Lung (tissue), 12 donors: ENCODE measurements around the gene ST3GAL5. TPM values are rescaled to one million over a fixed set of nuclear protein-coding genes. Genes with fewer than 3 reads are reported as not detected.

Experiments
- ATAC-seq: fragments of 200-7000 bp; cut with Tn5 transposase; one replicate; pipeline ENCODE4 v1.9.1; 2020; ENCODE audit warnings: moderate number of reproducible peaks; ENCODE audit not compliant: insufficient read depth, low FRiP score
- DNase-seq, 3 donors: peaks; one replicate each; pipeline ENCODE4 v3.0.0-alpha.2; 2013 to 2017
- H3K27ac ChIP-seq, 2 donors: one replicate each; pipeline ENCODE4 v1.5.1; 2013; ENCODE audit warnings: mild to moderate bottlenecking in 2 of 2, moderate library complexity in 2 of 2, control low read depth in 1 of 2, inconsistent platforms in 1 of 2, low read depth in 1 of 2, low read length in 1 of 2
- H3K27me3 ChIP-seq, 3 donors: one replicate each; pipeline ENCODE4 v1.5.1; 2013; ENCODE audit warnings: low read length in 2 of 3; ENCODE audit not compliant: control insufficient read depth in 3 of 3, insufficient read depth in 3 of 3
- H3K36me3 ChIP-seq, 4 donors: one replicate each; pipeline ENCODE4 v1.5.1; 2013; ENCODE audit warnings: low read length in 4 of 4, mild to moderate bottlenecking in 1 of 4, moderate library complexity in 1 of 4; ENCODE audit not compliant: control insufficient read depth in 4 of 4, insufficient read depth in 4 of 4
- H3K4me1 ChIP-seq, 5 donors: one replicate each; pipeline ENCODE4 v1.5.1; 2013; ENCODE audit warnings: low read length in 5 of 5, mild to moderate bottlenecking in 2 of 5, moderate library complexity in 1 of 5; ENCODE audit not compliant: control insufficient read depth in 5 of 5, insufficient read depth in 5 of 5
- H3K4me3 ChIP-seq: one replicate; pipeline ENCODE4 v1.5.1; 2013; ENCODE audit warnings: mild to moderate bottlenecking, control low read depth, moderate library complexity
- H3K9ac ChIP-seq, 2 donors: one replicate each; pipeline ENCODE4 v1.5.1; 2013; ENCODE audit warnings: low read length in 2 of 2, control low read depth in 1 of 2; ENCODE audit not compliant: insufficient read depth in 1 of 2
- H3K9me3 ChIP-seq, 4 donors: one replicate each; pipeline ENCODE4 v1.5.1; 2013; ENCODE audit warnings: low read length in 3 of 4, mild to moderate bottlenecking in 1 of 4, moderate library complexity in 1 of 4; ENCODE audit not compliant: control insufficient read depth in 4 of 4, insufficient read depth in 3 of 4
- CTCF ChIP-seq: IDR thresholded peaks from 2 replicates; pipeline ENCODE4 v1.5.1; 2012; ENCODE audit warnings: mild to moderate bottlenecking; ENCODE audit errors: control extremely low read depth, extremely low read depth
- WGBS, 2 donors: extraction: QIAGEN DNeasy Blood & Tissue Kit; methylation state at CpG; one replicate each; pipeline ENCODE4 v1.1.7; 2013; 5-methylcytosine and 5-hydroxymethylcytosine counted together
- polyA plus RNA-seq, 2 donors: library from polyadenylated mRNA; stranded (reverse); fragments of 200-250 nt; gene quantifications; one replicate each; pipeline ENCODE4 v1.2.1, GENCODE V29; 2013
- total RNA-seq, 2 donors: library from RNA; depleted of rRNA in 1 of 2; stranded (reverse); fragments of >200 nt in 1 of 2; gene quantifications; one replicate each; pipeline ENCODE4 v1.2.1, GENCODE V29; 2014 to 2021
- donor health status: control.
- donor health status: control.
- donor health status: Bipolar disorder and iron deficiency.
- donor health status: healthy.
- donor health status: DM: yes; HTN: yes; CAD: no.

The ST3GAL5 gene
- total and polyA plus RNA-seq, 4 donors: 31.1 to 149 (median 64.4) TPM

GRCh38 chr2:85792783-85793441, 95.9 kb downstream of the ST3GAL5 start:
- DNase-seq: peak; percentile 31 to 77 (median 74)
- Histone ChIP-seq H3K36me3 (peaks cover 0 to 24% (median 14%) of the 10 kb centered on the region in 4 donors), H3K4me1 (peaks cover 4 to 56% (median 36%) of the 10 kb centered on the region in 5 donors), H3K4me3 (no peak overlapping the region), H3K27me3 (no peaks in the 10 kb centered on the region), H3K27ac (peak overlapping the region in 1 of 2 donors; percentile 78), H3K9ac (no peak overlapping the region), H3K9me3 (no peaks in the 10 kb centered on the region)
- ATAC-seq: peak; percentile 59
- TF ChIP-seq CTCF: no peak
- 69 to 76% methylated on average over 8 of the region's 8 CpGs for WGBS, 2 donors

- Histone ChIP-seq H3K9ac (no peak overlapping the region), H3K27me3 (no peaks in the 10 kb centered on the region), H3K4me1 (peaks cover 4 to 49% (median 36%) of the 10 kb centered on the region in 5 donors), H3K9me3 (no peaks in the 10 kb centered on the region), H3K4me3 (no peak overlapping the region), H3K36me3 (peaks cover 0 to 34% (median 18%) of the 10 kb centered on the region in 4 donors), H3K27ac (peak overlapping the region in 1 of 2 donors; percentile 33)
- no peak for TF ChIP-seq CTCF
- ATAC-seq (no peak), DNase-seq (peak in 1 of 3 donors; percentile 10)
- WGBS, 2 donors: 79 to 87% methylated on average over 22 of the region's 22 CpGs
Observed at GRCh38 chr2:85791704-85792565, 96.9 kb downstream of the ST3GAL5 start.

GRCh38 chr2:85790499-85791188, 98.1 kb downstream of the ST3GAL5 start:
- no peaks in the 10 kb centered on the region for H3K27me3 ChIP-seq
- peak overlapping the region in 1 of 2 donors; percentile 24 for H3K27ac ChIP-seq
- H3K4me3 ChIP-seq: no peak overlapping the region
- H3K9ac ChIP-seq: no peak overlapping the region
- ATAC-seq: no peak
- H3K36me3 ChIP-seq: peaks cover 0 to 35% (median 21%) of the 10 kb centered on the region in 4 donors
- no peaks in the 10 kb centered on the region for H3K9me3 ChIP-seq
- WGBS, 2 donors: 57 to 72% methylated on average over 12 of the region's 12 CpGs
- DNase-seq: no peak
- H3K4me1 ChIP-seq: peaks cover 4 to 47% (median 32%) of the 10 kb centered on the region in 5 donors
- no peak for TF ChIP-seq CTCF
